ENCODE measurements around the gene TENT5A.
"Not testable (repeated sequence)": the region's sequence is repeated elsewhere in the genome, so short reads cannot be mapped to it uniquely, and the experiment has no call there.

The TENT5A gene

DNA sequence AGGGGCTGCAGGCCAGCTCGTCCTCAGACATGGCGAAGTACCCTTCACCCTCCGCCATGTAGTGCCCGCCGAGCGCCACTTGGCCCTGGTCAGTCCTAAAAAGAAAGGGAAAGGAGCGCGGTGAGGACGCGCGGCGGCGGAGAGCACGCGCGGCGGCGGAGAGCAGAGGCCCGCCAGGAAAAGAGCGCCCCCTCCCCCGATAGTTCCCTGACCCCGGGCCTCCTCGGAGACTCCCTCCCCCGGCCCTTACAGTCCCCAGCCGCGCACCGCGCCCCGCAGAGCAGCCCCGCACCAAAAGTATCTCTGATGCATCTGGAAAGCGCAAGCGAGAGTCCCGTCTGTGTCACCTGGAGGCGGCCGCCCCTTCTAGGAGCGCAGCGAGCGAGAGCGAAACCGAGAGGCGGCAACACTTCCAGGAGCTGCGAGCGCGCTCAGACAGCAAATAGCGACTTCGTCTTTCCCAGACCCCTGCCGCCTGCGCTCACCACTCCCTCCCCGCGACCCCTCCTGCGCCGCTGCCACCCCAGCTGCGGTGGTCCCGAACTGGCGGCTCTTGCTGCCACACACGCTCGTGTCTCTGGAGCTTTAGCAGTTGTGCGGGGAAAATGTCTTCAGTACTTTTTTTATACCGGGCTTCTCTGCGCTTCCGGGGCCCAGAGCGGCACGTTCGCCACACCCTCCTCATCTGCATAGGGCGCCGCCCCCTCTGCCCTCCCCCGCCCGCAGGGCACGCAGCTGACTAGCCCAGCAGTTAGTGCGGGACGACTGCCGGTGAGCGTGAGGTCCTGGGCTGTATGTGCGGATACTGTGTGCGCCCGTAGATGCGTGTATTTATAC lies at the start of gene TENT5A:
Gene TENT5A (minus strand): TSS at position 598 of the 837 bp plus-strand sequence. CDS start 540 bp downstream, at position 58.
- peak; percentile 66 for DNase-seq (ENCODE audit: low read depth in 2 of 2)

DNA sequence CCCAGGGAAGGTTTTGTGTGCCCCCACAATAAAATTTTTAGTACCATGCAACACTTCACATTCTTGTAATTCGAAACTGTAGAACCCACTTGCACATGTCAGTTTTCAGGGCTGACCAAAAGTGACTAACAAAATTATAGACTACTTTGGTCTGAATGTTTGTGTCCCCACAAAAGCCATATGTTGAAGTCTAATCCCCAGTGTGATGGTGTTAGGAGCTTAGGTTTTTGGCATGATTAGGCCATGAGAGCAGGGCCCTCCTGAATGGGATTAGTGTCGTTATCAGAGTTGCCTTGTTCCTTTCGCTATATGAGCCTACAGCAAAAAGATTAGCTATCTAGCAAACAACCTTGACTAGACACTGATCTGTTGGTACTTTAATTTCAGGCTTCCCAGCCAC lies 49.0 kb upstream of the TENT5A start:
- DNase-seq (ENCODE audit: low read depth in 2 of 2): no peak

DNA sequence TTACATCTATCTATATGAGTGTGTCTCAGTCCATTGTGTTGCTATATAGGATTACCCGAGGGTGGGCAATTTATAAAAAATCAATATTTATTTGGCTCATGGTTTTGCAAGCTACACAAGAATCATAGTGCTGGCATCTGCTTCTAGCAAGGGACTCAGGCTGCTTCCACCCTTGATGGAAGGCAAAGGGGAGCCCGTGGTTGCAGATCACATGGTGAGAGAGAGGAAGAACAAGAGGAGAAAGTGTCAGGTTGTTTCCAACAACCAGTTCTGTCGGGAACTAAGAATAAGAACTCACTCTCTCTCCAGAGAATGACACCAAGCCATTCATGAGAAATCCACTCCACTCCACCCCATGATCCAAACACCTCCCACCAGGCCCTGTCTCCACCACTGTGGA lies 48.2 kb upstream of the TENT5A start:
- DNase-seq (ENCODE audit: low read depth in 2 of 2): no peak

DNA sequence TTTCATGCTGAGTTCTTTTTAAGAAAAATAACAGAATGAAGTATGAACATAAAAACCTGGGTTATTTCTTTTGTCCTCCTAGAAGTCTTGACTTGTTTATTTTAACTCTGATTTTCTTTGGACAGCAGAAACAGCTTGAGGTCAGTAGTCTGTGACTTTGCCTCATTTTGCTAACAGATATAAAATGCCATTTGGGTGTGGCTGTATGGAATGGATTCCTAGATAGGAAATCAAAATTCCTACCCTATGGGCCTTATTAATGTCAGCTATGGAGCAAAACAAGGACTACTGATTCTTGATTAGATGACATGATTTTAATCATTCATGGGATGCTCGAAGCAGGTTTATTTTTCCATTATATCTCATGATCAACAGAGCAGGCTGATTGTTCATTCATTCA lies 46.8 kb upstream of the TENT5A start:
- no peak for DNase-seq (ENCODE audit: low read depth in 2 of 2)

DNA sequence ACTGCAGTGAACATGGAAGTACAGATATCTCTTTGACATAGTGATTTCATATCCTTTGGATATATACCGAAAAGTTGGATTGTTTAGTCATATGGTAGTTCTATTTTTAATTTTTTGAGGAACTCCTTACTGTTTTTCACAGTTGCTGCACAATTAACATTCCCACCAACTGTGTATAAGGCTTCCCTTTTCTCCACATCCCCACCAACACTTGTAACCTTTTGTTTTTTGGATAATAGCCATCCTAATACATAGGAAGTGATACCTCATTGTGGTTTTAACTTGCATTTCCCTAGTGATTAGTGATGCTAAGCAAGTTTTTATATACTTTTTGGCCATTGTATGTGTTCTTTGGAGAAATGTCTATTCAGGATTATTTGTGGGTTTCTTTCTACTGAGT lies 45.1 kb upstream of the TENT5A start:
- no peak for DNase-seq (ENCODE audit: low read depth in 2 of 2)

DNA sequence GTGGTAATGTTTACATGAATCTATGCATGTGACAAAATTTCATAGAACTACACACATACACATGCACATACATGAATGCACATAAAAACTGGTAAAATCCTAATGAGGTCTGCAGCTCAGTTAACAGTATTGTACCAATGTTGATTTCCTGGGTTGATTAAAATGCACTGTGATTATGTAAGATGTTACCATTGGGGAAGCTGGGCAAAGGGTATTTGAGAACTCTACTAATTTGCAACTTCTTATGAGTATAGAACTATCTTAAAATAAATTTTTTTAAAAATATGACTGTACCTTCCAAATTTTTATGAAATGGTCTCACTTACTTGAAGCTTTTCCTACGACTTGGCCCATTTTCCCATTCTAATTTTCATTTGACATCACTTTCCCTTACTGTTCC lies 43.4 kb upstream of the TENT5A start:
- no peak for DNase-seq (ENCODE audit: low read depth in 2 of 2)

DNA sequence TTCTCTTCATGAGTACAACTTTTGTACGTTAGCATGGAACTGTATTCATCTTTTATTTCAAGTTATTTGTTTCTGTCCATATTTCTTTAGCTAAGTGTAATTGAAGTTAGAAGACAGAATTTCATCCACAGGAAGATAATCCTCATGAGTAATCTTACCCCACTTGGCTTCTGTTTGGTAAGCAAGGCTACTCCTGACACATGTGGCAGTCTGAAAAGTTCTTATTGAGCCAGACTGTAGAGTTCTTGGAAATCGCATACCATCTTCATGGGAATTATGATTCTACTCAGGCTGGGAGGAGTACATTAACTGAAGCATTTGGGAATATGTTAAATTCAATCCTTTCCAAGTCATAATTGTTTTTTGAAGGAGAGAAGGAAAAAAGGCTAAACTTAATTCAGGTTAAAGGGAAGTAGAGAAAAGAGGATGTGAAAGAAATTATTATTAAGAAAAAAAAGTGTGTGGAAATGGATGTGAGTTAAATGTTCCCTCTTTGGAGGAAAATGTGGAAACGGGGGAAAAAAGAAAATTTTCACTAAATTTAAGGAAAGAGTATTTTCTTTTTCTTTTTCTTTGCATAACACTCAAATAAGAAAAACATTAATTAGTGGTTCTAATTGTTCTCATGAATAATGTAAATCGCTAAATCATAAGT lies 41.5 kb upstream of the TENT5A start:
- no peak for DNase-seq (ENCODE audit: low read depth in 2 of 2)

DNA sequence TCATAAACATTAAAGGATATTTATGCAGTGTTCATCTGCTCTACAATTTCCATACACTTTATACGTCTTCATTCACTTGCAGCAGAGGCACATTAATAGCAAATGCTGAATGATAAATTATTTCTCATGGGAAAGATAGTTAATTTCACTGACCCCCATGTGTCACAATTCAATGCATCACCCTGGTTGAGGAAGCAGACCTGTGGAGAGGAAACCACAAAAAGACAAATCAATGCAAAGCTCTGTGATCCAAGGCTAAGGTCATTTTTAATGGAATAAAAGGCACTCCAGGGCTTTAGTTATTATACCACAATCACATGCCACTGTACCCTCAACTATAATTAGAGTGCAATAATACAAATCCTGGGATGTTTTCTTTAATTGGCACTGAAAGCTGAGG lies 40.3 kb upstream of the TENT5A start:
- no peak for DNase-seq (ENCODE audit: low read depth in 2 of 2)

DNA sequence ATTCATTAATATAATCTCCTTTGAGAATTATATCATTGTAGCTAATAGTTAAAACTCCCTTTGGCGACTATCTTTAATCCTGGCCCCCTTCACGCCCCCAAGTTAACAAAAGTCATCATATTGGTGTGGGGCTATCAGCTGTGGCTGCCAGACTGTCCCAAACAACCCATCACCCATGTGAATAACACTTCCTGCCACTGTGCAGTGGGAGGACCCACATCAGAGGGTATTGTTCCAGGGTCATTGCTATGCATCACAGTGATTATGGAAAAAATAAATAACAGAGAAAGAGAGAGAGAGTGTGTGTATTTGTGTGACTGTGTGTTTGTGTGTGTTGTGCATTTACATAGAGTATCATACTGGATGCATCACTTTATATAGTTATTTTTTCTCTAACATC lies 39.3 kb upstream of the TENT5A start:
- DNase-seq (ENCODE audit: low read depth in 2 of 2): no peak

DNA sequence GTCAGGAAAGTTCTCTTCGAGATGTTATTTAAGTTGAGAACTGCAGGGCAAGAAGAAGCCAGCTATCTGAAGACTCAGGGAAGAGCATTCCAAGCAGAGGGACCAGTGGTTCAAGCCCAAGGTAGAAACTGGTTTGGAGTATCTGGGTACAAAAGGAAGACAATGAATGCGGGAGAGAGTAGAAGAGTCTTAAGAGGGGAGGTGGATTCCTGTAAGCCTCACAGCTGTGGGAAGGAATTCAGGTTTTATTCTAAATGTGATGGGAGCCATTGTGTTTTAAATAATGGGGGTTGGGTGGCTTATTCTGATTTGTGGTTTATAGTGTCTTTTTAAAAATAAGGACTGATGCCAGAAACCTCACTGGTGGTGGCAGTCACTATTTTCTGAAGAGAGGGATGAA lies 37.6 kb upstream of the TENT5A start:
- no peak for DNase-seq (ENCODE audit: low read depth in 2 of 2)

DNA sequence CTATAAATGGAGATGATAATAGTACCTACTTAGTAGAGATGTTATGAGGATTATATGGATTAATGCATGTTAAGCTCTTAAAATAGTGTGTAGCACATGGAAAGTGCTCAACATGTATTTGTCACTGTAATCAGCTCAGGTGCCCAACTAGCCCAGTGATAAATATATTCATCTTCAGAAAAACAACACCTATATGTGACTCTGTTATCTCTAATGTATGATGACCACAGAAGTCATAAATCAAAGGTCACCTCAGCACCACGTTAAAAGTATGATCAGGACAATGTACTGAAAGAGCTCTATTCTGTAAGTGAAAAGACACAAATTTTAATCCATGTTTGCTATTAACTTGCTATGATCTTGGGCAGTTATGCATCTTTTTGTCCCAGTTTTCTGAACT lies 36.8 kb upstream of the TENT5A start:
- DNase-seq (ENCODE audit: low read depth in 2 of 2): no peak

DNA sequence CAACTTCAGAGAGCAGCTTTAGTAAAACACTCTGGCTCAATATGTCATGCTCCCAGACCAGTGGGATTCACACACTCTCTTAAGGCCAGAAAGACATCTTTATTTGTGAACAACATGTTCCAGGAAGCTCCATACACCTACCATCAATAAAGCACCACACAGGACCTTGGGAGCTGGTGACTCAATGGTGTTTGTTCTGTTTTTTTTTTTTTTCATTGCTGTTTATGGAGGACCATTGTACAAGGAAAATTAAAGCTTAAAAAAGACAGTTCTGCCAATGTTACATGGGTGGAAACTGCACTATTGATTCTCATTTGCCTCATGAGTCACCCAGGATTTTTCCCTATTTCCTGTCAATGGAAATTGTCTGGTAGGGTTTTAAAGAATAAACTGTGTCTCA lies 36.3 kb upstream of the TENT5A start:
- no peak for DNase-seq (ENCODE audit: low read depth in 2 of 2)

DNA sequence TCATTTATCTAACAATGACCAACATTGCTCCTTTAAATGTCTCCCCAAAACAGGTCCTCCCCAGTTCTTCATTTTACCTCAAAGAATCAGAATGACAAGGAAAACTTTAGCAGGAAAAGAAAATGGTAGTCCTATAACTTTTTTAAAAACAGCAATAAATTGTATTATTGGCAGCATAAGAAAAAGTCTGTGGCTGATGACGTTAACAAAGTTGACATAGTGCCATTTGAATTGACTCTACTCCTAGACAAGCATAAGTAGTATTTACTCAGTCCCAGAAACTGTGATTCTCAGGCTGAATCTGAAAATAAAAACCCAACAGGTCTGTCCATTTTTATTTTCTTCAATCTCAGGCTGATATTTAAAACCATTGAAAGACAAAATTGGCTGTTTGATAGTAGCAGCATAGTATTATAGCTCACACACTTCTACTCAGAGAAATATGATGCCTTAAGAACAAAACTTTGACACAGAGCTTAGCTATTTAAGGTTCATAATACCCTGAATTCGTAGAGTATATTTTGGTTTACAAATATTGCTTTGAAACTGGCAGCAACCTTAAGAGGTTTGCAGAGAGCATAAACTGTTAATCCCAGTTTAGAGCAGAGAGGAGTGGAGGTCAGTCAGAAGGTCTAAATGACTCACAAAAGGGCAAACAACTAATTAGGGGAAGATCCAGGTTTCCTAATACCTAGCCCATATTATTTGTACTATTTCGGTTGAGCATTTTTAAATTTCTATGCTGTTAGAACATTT lies 35.0 kb upstream of the TENT5A start:
- DNase-seq (ENCODE audit: low read depth in 2 of 2): no peak

DNA sequence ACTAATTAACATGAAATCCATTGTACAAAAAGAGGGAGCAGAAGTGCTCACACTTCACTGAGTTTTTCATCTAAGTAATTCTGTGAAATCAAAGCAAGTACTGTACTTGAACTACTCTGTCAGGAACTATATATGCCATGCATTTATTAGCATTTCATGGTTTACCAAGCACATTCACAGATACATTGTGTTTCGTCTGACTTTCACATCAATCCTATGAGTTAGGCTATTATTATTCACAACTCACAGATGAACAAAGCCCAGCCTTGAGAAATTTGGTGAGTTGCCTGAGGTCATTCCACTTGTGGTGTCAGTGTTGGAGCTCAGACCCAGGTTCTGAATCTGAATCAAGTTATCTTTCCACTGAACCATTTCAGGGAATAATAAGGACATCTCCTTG lies 33.7 kb upstream of the TENT5A start:
- no peak for DNase-seq (ENCODE audit: low read depth in 2 of 2)

DNA sequence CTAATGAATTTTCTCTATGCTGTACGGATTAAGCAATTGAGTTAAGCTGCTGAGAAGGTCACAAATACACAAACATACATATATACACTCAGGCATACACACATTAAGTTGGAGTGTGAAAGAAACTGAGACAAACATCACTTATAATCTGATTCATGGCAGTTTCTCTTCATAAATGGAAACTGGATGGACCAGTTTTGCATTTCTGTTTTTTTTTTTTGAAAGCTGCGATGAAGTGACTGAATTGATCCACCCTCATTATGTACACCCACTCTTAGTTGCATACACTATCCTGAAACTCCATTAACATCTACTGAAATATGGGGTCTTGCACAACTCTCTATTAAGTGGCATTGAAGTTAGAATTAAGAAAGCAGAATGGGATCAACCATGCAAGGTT lies 32.9 kb upstream of the TENT5A start:
- DNase-seq (ENCODE audit: low read depth in 2 of 2): no peak

DNA sequence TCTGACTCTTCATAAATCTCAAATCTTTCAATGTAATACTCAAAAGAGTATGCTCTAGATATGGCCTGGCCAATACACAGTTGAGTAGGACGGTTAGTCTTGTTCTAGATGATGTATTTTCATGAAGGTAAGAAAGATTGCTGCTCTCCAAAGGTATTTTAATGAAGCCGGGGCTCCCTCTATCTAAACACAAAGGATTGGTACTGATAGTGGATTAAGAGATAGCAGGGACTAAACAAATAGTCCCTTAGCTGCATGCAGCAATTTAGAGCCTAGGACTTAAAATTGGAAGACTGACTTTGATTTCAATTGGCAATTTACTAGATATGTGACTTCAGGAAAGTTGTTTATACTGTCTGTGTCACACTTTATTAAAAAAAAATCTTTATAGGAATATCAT lies 31.4 kb upstream of the TENT5A start:
- DNase-seq (ENCODE audit: low read depth in 2 of 2): no peak

DNA sequence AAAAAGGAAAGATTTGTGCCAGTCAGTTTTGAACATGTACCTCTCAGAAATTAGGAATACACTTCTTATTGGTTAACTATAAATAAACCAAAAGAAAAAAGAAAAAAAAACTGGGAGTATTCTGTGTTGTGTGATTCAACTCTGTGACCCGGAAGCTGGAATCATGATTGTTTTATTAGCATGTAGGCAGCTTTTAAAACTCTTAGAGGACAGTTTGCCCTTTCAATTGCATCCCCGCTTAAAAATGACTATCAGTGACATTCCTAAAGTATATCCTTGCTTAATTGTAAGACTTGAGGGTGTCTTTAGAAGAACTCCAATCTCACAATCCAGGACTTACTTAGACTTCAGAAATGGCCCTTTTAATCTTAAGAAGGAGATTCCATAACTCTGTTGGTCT lies 29.1 kb upstream of the TENT5A start:
- DNase-seq (ENCODE audit: low read depth in 2 of 2): no peak

DNA sequence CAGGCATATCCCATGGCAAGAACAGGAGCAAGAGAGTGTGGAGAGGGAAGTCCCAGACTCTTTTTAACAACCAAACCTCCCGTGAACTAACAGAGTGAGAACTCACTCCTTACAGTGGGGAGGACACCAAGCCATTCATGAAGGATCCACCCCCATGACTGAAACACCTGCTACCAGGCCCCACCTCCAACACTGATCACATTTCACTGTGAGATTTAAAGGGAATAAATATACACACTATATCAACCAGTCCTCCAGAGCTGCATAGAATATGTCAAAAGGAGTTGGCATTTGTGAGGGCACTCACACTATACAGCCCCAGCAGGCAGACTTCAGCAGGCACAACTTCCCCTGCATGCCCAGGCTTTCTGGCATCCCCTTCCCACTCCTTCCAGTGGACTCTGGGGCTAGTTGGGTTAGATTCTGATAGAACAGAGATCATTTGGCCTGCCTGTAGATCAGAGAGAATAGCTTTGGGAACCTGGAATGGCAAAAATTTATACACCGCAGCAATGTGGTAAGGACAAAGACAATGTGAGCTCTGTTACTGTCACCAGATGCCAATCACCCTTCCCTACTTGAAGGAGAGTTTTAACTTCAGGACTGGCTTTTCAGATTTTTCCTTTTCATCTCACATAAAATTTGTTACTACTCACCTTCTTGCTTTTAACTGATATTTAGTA lies 25.2 kb upstream of the TENT5A start:
- no peak for DNase-seq (ENCODE audit: low read depth in 2 of 2)

DNA sequence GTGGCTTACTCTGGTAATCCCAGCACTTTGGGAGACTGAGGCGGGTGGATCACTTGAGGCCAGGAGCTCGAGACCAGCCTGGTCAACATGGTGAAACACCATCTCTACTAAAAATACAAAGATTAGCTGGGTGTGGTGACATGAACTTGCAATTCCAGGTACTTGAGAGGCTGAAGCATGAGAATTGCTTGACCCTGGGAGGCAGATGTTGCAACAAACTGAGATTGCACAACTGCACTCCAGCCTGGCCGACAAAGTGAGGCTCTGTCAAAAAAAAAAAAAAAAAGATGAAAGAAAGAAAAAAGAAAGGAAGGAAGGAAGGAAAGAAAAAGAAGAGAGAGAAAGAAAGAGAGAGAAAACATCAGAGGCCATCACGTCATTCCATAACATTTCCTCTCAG lies 23.7 kb upstream of the TENT5A start:
- DNase-seq (ENCODE audit: low read depth in 2 of 2): not testable (repeated sequence)

DNA sequence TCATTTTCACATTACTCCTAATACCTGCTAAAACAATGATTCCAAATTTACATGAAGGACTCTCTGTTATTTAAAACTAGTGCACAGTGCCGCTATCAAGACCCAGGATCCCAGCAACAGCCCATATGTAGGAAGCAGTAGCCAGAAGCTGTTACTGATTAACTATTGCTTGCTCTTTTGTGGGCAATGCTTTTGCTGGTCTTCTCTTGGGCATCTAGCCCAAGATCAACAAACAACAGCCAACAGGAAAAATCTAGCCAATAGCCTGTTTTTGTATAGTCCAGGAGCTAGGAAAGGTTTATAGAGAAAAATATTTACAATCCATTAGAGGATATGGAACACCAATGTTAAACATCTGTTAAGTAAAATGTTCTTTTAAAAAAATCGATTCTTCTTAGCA lies 22.1 kb upstream of the TENT5A start:
- no peak for DNase-seq (ENCODE audit: low read depth in 2 of 2)

DNA sequence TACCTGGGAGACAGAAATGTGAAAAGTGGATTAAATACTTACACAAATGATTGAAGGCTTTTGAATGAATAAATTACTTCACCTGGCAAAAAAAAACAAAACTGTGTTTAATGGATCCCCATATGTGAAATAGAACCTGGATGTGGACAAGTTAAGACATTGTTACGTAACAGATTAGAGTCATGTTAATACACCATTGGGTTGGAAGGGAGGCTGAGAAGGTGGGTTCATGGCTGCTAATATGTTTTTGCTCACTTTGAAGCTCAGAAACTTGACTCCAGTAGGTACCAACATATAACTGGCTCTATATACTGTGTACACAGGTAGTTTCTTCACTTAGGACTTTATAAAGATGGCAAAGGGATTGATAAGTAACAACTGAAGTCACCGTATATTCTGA lies 21.4 kb upstream of the TENT5A start:
- no peak for DNase-seq (ENCODE audit: low read depth in 2 of 2)

DNA sequence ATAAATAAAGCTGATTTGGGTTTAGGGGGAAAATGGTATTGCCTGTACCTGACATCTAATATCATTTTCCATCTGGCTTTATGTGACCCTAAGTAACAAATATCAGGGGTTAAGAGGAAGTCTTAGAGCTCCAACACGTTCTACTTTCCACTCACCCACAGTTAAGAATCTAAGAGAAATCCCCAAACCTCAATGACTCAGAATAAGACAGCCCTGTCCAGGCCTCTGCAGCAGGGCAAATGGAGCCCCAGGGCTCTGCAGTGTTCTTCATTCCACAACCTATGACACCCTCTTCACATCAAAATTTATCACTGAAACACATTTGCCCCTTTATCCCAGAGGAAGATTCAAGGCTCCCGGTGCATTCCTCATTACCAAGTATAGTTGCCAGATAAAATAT lies 20.3 kb upstream of the TENT5A start:
- DNase-seq (ENCODE audit: low read depth in 2 of 2): no peak

Measured in stimulated activated CD8-positive, alpha-beta memory T cell treated with anti-CD3 and anti-CD28 coated beads, Interleukin-15, amount 100 ng/mL, for 48 hours (primary cell).